DLD1 (cell line): Measurements from ENCODE around the gene CDA.
"Not testable (repeated sequence)": the region's sequence is repeated elsewhere in the genome, so short reads cannot be mapped to it uniquely, and the experiment has no call there.

Experiments
- in situ Hi-C: cut with HindIII; loops from 2 replicates; pipeline ENCODE4 v1.10.0; 2017; ENCODE audit warnings: low sequenced_read_pairs

CDA gene

GRCh38 chr1:20586953-20587660 lies 1.8 kb upstream of the CDA start:
- in situ Hi-C loops: no loop called here

GRCh38 chr1:20587661-20588053 lies 1.2 kb upstream of the CDA start:
- in situ Hi-C loops: no loop called here

DNA sequence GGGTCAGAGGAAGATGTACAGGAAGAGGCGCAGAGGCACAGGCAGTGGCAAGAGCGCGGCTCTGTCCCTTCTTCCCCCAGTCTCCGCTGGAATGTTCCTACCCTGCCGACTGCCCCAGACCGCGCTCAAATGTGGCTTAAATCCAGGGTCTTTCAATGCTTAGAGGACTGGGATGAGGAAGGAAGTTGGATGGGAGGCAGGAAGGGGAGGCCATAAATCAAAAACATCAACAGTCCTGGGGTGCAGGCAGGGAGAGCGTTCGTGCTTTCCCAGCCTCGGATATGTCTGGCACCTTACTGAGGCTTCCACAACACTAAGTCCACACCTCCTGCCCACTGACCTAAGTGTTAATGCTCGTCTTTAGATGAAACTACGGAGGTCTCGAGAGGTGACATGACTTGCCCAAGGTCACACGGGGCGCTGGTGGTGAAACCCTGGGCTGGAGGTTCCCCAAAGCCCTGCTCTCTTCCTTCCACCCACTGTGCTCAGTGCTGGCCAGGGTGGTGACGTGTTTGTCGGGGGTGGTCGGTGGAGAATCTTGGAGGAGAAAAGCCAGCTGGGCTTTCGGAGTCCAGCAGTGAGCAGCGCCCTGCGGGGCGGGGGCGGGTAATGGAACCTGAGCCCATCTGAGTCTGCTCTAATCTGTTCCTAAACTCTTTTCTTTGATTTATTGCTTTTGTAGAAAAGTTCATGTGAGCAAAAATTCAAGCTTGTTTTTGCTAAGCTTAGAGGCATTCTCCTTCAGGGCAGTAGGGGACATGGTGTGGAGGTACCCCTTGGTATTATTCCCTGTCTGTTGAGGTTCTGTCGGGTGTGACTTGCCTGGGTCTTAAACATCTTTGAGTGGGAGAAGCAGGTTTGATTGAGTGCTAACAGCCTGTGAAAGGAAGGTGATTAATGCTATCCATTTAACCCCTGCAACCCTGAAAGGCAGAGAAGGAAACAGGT lies 708 bp downstream of the CDA start:
- in situ Hi-C loops: no loop called here

DNA sequence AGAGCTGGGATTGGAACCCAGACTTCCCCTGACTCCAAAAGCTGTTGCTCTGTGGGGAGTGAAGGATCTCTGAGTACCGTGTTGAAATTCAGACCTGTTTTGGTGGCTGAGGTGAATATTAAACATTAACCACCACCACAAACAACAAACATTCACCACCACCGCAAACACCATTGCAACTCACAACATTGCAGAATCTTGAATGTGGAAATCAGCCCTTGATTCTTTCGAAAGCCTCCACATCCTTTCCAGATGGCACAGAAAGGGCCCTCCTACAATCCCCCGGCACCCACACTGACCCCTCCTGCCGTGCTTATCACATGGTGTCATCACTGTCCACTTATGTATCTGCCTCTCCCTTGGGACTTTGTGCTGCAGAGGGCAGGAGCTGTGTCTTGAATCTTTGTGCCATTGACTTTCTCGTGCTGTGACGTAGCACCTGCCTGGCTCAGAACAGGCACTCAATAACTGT lies 1.4 kb downstream of the CDA start:
- in situ Hi-C loops: no loop called here

- in situ Hi-C loops: no loop called here
These were observed 4.9 kb downstream of the CDA start for GRCh38 chr1:20593756-20594155.

DNA sequence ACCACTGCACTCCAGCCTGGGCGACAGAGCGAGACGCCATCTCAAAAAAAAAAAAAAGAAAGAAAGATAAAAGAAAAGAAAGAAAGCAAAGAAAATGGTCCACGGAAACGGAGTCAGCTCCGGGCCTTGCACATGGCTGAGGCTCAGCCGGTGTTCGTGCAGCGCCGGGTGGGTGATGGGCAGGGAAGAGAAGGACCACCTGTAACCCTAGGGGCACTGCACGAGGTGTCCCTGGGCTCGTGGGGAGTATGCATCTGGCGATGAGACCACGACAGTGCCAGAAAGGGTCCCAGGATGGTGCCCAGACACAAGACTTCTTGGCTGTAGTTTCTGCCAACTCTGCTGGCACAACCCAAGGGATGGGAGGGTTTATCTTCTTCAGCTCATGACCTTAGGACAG lies 5.8 kb downstream of the CDA start:
- in situ Hi-C loops: no loop called here

GRCh38 chr1:20596106-20596505 lies 7.2 kb downstream of the CDA start:
- in situ Hi-C loops: no loop called here

GRCh38 chr1:20597650-20598049 lies 8.8 kb downstream of the CDA start:
- in situ Hi-C loops: no loop called here

GRCh38 chr1:20600156-20600555 lies 11.3 kb downstream of the CDA start:
- in situ Hi-C loops: no loop called here

- in situ Hi-C loops: no loop called here
These were observed 12.4 kb downstream of the CDA start for GRCh38 chr1:20601129-20601825.

- in situ Hi-C loops: no loop called here
These were observed 14.1 kb downstream of the CDA start for GRCh38 chr1:20602851-20603450.

- in situ Hi-C loops: no loop called here
These were observed 14.9 kb downstream of the CDA start for GRCh38 chr1:20603504-20604464.

- in situ Hi-C loops: no loop called here
These were observed 15.8 kb downstream of the CDA start for GRCh38 chr1:20604678-20605077.

GRCh38 chr1:20606801-20607570 lies 18.1 kb downstream of the CDA start:
- in situ Hi-C loops: not testable (repeated sequence)

DNA sequence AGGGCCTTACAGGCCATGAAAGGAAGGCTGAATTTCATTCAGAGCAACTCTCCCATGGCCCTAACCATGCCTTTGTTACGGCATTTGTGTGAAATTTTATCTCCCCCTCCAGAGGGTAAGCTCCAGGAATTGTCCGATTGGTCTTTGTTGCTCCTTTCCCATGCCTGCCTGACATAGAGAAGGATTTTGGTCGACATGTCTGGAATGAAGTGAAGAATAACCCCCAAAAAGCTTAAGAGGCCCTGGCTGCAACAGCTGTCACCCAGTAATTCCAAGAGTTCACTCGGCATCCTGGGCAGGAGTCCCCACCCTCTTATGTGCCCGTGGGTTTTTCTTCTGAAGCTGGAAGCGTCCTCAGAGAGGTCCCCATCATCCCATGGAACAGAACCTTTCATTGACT lies 20.6 kb downstream of the CDA start:
- in situ Hi-C loops: no loop called here

- in situ Hi-C loops: no loop called here
These were observed 22.1 kb downstream of the CDA start for GRCh38 chr1:20610970-20611369.

DNA sequence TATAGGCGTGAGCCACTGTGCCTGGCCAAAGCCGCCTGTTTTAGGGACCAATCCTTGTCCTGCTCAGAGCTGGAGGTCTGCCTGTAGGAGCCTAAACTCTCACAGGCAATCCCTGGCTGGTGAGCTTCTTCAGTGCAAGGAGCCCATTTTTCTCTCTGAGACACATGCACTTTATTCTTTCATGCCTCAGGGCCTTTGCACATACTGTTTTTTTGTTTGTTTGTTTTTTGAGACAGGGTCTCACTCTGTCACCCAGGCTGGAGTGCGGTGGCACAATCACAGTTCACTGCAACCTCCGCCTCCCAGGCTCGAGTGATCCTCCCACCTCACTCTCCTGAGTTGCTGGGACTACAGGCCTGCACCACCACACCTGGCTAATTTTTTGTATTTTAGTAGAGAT lies 22.8 kb downstream of the CDA start:
- in situ Hi-C loops: no loop called here

GRCh38 chr1:20612221-20612746 lies 23.4 kb downstream of the CDA start:
- in situ Hi-C loops: no loop called here

GRCh38 chr1:20614131-20614579 lies 25.3 kb downstream of the CDA start:
- in situ Hi-C loops: no loop called here
